Hepatocyte (in vitro differentiated cells): ENCODE results near the gene PPP1R7. TPM values are rescaled to one million over a fixed set of nuclear protein-coding genes. Genes with fewer than 3 reads are reported as not detected.

Experiments used
- DNase-seq: peaks from one replicate; pipeline ENCODE4 v3.0.0-alpha.2; 2016; ENCODE audit warnings: low spot score
- H2AFZ ChIP-seq: fragments of 200-600 bp; sonication (generic); 2 replicates; pipeline ENCODE4 v1.6.0; 2016; ENCODE audit warnings: antibody characterized with exemption, mild to moderate bottlenecking
- H3K27ac ChIP-seq: fragments of 200-600 bp; sonication (generic); 2 replicates; pipeline ENCODE4 v1.5.1; 2016; ENCODE audit warnings: mild to moderate bottlenecking
- H3K27me3 ChIP-seq: fragments of 200-600 bp; sonication (generic); 2 replicates; pipeline ENCODE4 v1.6.1; 2016
- H3K36me3 ChIP-seq: fragments of 200-600 bp; sonication (generic); replicated peaks from 2 replicates; pipeline ENCODE4 v1.5.1; 2016; ENCODE audit warnings: low read depth; ENCODE audit not compliant: insufficient read depth
- H3K4me1 ChIP-seq: fragments of 200-600 bp; sonication (generic); 2 replicates; pipeline ENCODE4 v1.5.1; 2016; ENCODE audit warnings: mild to moderate bottlenecking, moderate library complexity; ENCODE audit not compliant: insufficient read depth
- H3K4me2 ChIP-seq: fragments of 200-600 bp; sonication (generic); 2 replicates; pipeline ENCODE4 v1.6.0; 2016
- H3K4me3 ChIP-seq: fragments of 200-600 bp; sonication (generic); 2 replicates; pipeline ENCODE4 v1.5.1; 2016; ENCODE audit warnings: mild to moderate bottlenecking
- H3K79me2 ChIP-seq: fragments of 200-600 bp; sonication (generic); 2 replicates; pipeline ENCODE4 v1.6.0; 2017; ENCODE audit warnings: mild to moderate bottlenecking
- H3K9me2 ChIP-seq: fragments of 200-600 bp; sonication (generic); replicated peaks from 2 replicates; pipeline ENCODE4 v1.6.0; 2017; ENCODE audit warnings: mild to moderate bottlenecking; ENCODE audit not compliant: insufficient read depth
- H3K9me3 ChIP-seq: fragments of 200-600 bp; sonication (generic); 2 replicates; pipeline ENCODE4 v1.5.1; 2016; ENCODE audit warnings: low read depth, mild to moderate bottlenecking
- H4K20me1 ChIP-seq: fragments of 200-600 bp; sonication (generic); 2 replicates; pipeline ENCODE4 v1.6.0; 2016; ENCODE audit warnings: mild to moderate bottlenecking; ENCODE audit not compliant: insufficient read depth, poor library complexity, severe bottlenecking
- CTCF ChIP-seq: fragments of 200-600 bp; sonication (generic); IDR thresholded peaks from 2 replicates; pipeline ENCODE4 v1.5.1; 2016; ENCODE audit warnings: antibody characterized with exemption, mild to moderate bottlenecking; ENCODE audit not compliant: poor library complexity
- EZH2 ChIP-seq: fragments of 200-600 bp; sonication (generic); IDR thresholded peaks from 2 replicates; pipeline ENCODE4 v1.6.1; 2016; ENCODE audit warnings: antibody characterized with exemption, mild to moderate bottlenecking, borderline replicate concordance
- EZH2phosphoT487 ChIP-seq: fragments of 200-600 bp; sonication (generic); IDR thresholded peaks from one replicate; pipeline ENCODE4 v1.6.1; 2018; ENCODE audit warnings: antibody characterized with exemption, mild to moderate bottlenecking, low read depth, moderate library complexity; ENCODE audit not compliant: unreplicated experiment, severe bottlenecking
- WGBS: methylation state at CpG from one replicate; pipeline ENCODE4 v1.1.6; 2016; ENCODE audit warnings: low lambda C conversion rate; ENCODE audit errors: missing lambda C conversion rate; 5-methylcytosine and 5-hydroxymethylcytosine counted together
- polyA plus RNA-seq: library from polyadenylated mRNA; unstranded; fragments of >200 nt; fragmentation: Nextera tagmentation; extraction: Ambion mirVana; gene quantifications from 2 replicates; pipeline ENCODE4 v1.2.1, GENCODE V29; 2016
- total RNA-seq: library from RNA; depleted of rRNA; stranded (reverse); fragments of >200 nt; gene quantifications from 2 replicates; pipeline ENCODE4 v1.2.3, GENCODE V29; 2014

Gene PPP1R7
- total and polyA plus RNA-seq, 2 experiments from 2014 or later, result 46.7 to 84.9 TPM

GRCh38 chr2:241199286-241199685 is 49.0 kb downstream of the PPP1R7 start:
- Histone ChIP-seq H3K4me2 (no peak overlapping the region), H3K4me1 (no peaks in the 10 kb centered on the region), H3K4me3 (no peak overlapping the region), H3K36me3 (no peaks in the 10 kb centered on the region), H3K9me2 (no peaks in the 10 kb centered on the region), H3K9me3 (no peaks in the 10 kb centered on the region), H3K79me2 (no peaks in the 10 kb centered on the region), H3K27me3 (no peaks in the 10 kb centered on the region), H3K27ac (no peak overlapping the region), H4K20me1 (no peaks in the 10 kb centered on the region), H2AFZ (no peak overlapping the region)
- TF ChIP-seq EZH2, result no peak
- TF ChIP-seq CTCF, result no peak
- TF ChIP-seq EZH2phosphoT487, result no peak
- no peak for DNase-seq
- 88% methylated on average over 16 of the region's 16 CpGs for WGBS

GRCh38 chr2:241199897-241200821 is 49.9 kb downstream of the PPP1R7 start:
- no peaks in the 10 kb centered on the region for H3K79me2 ChIP-seq
- WGBS, result 90% methylated on average over 41 of the region's 42 CpGs
- no peak overlapping the region for H3K27ac ChIP-seq
- H4K20me1 ChIP-seq, result no peaks in the 10 kb centered on the region
- DNase-seq, result no peak
- no peaks in the 10 kb centered on the region for H3K4me1 ChIP-seq
- no peak for TF ChIP-seq EZH2phosphoT487
- no peak for TF ChIP-seq EZH2
- no peak for TF ChIP-seq CTCF
- no peak overlapping the region for H3K4me3 ChIP-seq
- H3K36me3 ChIP-seq, result no peaks in the 10 kb centered on the region
- no peaks in the 10 kb centered on the region for H3K27me3 ChIP-seq
- no peaks in the 10 kb centered on the region for H3K9me2 ChIP-seq
- no peak overlapping the region for H2AFZ ChIP-seq
- H3K9me3 ChIP-seq, result no peaks in the 10 kb centered on the region
- H3K4me2 ChIP-seq, result no peak overlapping the region

- no peak overlapping the region for H3K27ac ChIP-seq
- H3K9me3 ChIP-seq, result no peaks in the 10 kb centered on the region
- H3K4me1 ChIP-seq, result no peaks in the 10 kb centered on the region
- H3K9me2 ChIP-seq, result no peaks in the 10 kb centered on the region
- no peaks in the 10 kb centered on the region for H3K79me2 ChIP-seq
- no peak for DNase-seq
- H3K4me3 ChIP-seq, result no peak overlapping the region
- 90% methylated on average over 14 of the region's 21 CpGs for WGBS
- H4K20me1 ChIP-seq, result no peaks in the 10 kb centered on the region
- TF ChIP-seq EZH2 (no peak), CTCF (no peak), EZH2phosphoT487 (no peak)
- H3K4me2 ChIP-seq, result no peak overlapping the region
- no peaks in the 10 kb centered on the region for H3K36me3 ChIP-seq
- no peak overlapping the region for H2AFZ ChIP-seq
- H3K27me3 ChIP-seq, result no peaks in the 10 kb centered on the region
These were observed 50.6 kb downstream of the PPP1R7 start for GRCh38 chr2:241200822-241201395.
